Ovary (tissue), 9 donors: ENCODE results near the gene IWS1. TPM values are rescaled to one million over a fixed set of nuclear protein-coding genes. Genes with fewer than 3 reads are reported as not detected.

Source experiments
- DNase-seq, 5 donors: peaks; one replicate each; pipeline ENCODE4 v3.0.0-alpha.2; 2019 to 2020
- H3K27ac ChIP-seq, 2 donors: fragments of 200-600 bp; one replicate each; pipeline versions ENCODE4 v1.5.1 to v1.8.0; 2019 to 2022
- H3K27me3 ChIP-seq: fragments of 200-600 bp; one replicate; pipeline ENCODE4 v1.8.0; 2022
- H3K36me3 ChIP-seq: fragments of 200-600 bp; sonication (generic); one replicate; pipeline ENCODE4 v1.5.1; 2019
- H3K4me1 ChIP-seq: one replicate; pipeline ENCODE4 v1.8.1; 2013; ENCODE audit warnings: mild to moderate bottlenecking, moderate library complexity; ENCODE audit not compliant: insufficient read depth
- H3K4me3 ChIP-seq: fragments of 200-600 bp; sonication (generic); one replicate; pipeline ENCODE4 v1.5.1; 2017
- H3K9me3 ChIP-seq, 2 donors: fragments of 200-600 bp in 1 of 2; sonication (generic) in 1 of 2; one replicate each; pipeline versions ENCODE4 v1.5.1 to v1.8.1; 2013 to 2019; ENCODE audit warnings: mild to moderate bottlenecking in 1 of 2, moderate library complexity in 1 of 2
- CTCF ChIP-seq, 3 donors: fragments of 450-650 bp in 2 of 3; fragments of 200-600 bp in 1 of 3; IDR thresholded peaks; one replicate each; pipeline versions ENCODE4 v1.5.1 to v1.8.0; 2016 to 2022; ENCODE audit warnings: antibody characterized with exemption in 3 of 3, mild to moderate bottlenecking in 1 of 3
- EP300 ChIP-seq: sonication (generic); formaldehyde crosslinking; IDR thresholded peaks from one replicate; pipeline ENCODE4 v1.6.1; 2017; ENCODE audit warnings: antibody characterized with exemption
- POLR2A ChIP-seq: fragments of 450-650 bp; IDR thresholded peaks from one replicate; pipeline ENCODE4 v1.6.1; 2017; ENCODE audit warnings: antibody characterized with exemption, mild to moderate bottlenecking, moderate library complexity
- WGBS, 3 donors: extraction: QIAGEN DNeasy Blood & Tissue Kit in 1 of 3; methylation state at CpG; one replicate each; pipeline versions ENCODE4 v1.1.5 to v1.1.7; 2013 to 2017; 5-methylcytosine and 5-hydroxymethylcytosine counted together
- intact Hi-C, 4 donors: fragments of 100-400 bp; cut with DNase I; formaldehyde crosslinking; loops; one replicate each; pipeline versions ENCODE4 v1.11.0 to v1.15.1; 2022 to 2023
- polyA plus RNA-seq, 2 donors: library from polyadenylated mRNA; stranded (reverse); fragments of 200-250 nt in 1 of 2; fragments of 350-450 nt in 1 of 2; fragmentation: Illumina TruSeq in 1 of 2; extraction: RNeasy Lipid Tissue Mini Kit (QIAGEN cat#74804) in 1 of 2; gene quantifications; one replicate each; pipeline ENCODE4 v1.2.3, GENCODE V29; 2013 to 2014
- total RNA-seq, 7 donors: library from RNA; depleted of rRNA in 2 of 7; stranded (reverse); fragments of >200 nt in 2 of 7; fragmentation: NEBNext Ultra II Directional in 3 of 7; extraction: Animal tissue kit (Norgen Biotek cat#: 25700) in 3 of 7; gene quantifications; one replicate each; pipeline versions ENCODE4 v1.1.0 to v1.2.4, GENCODE V29; 2016 to 2023
- donor health status: DM: no; HTN: no; CAD: no; lungs with moderate emphysema.
- donor health status: DM: no; HTN: no; CAD: no.
- donor health status: Bipolar disorder and iron deficiency.
- donor health status: DM: yes; HTN: yes; CAD: no.
- donor health status: DM: no; HTN: no; CAD: no.
- donor health status: DM: yes; HTN: yes; CAD: no.

The IWS1 gene
- total and polyA plus RNA-seq, 9 donors, result 13.9 to 29.0 (median 25.8) TPM

- WGBS, 3 donors, result 91 to 96% (median 94%) methylated on average over 2 of the region's 2 CpGs
- intact Hi-C loops, result no loop called here
- no peak for TF ChIP-seq POLR2A
- no peaks in the 10 kb centered on the region for H3K9me3 ChIP-seq
- no peaks in the 10 kb centered on the region for H3K27me3 ChIP-seq
- H3K4me1 ChIP-seq, result no peaks in the 10 kb centered on the region
- no peak overlapping the region for H3K27ac ChIP-seq
- H3K4me3 ChIP-seq, result no peak overlapping the region
- no peak for DNase-seq
- no peaks in the 10 kb centered on the region for H3K36me3 ChIP-seq
Measured at GRCh38 chr2:127498386-127498785, 27.9 kb downstream of the IWS1 start.

- no peaks in the 10 kb centered on the region for H3K36me3 ChIP-seq
- WGBS, 3 donors, result 90 to 94% (median 90%) methylated on average over 4 of the region's 4 CpGs
Measured at GRCh38 chr2:127490283-127490682, 36.0 kb downstream of the IWS1 start.

GRCh38 chr2:127486247-127487058, 39.8 kb downstream of the IWS1 start:
- H3K36me3 ChIP-seq, result no peaks in the 10 kb centered on the region
- no peak overlapping the region for H3K4me3 ChIP-seq
- H3K27ac ChIP-seq, result no peak overlapping the region
- no peak for DNase-seq
- no peaks in the 10 kb centered on the region for H3K9me3 ChIP-seq
- no peaks in the 10 kb centered on the region for H3K27me3 ChIP-seq
- H3K4me1 ChIP-seq, result no peaks in the 10 kb centered on the region
- intact Hi-C loops, result loop anchor here in 2 of 4 donors (10.0 kb wide), 1 partner anchor 162 kb away; no protein-coding TSS in a partner anchor
- whole genome bisulfite sequencing, 3 donors, result 85 to 88% (median 88%) methylated on average over 8 of the region's 8 CpGs
- TF ChIP-seq EP300 (no peak), POLR2A (no peak), CTCF (IDR thresholded peaks at IDR 0.05) (no peak)

More at GRCh38 chr2:127490283-127490682, 36.0 kb downstream of the IWS1 start:
- H3K9me3 ChIP-seq, result no peaks in the 10 kb centered on the region
- H3K27me3 ChIP-seq, result no peaks in the 10 kb centered on the region
- intact Hi-C loops, result no loop called here
- H3K27ac ChIP-seq, result no peak overlapping the region
- no peak for TF ChIP-seq EP300
- no peak for TF ChIP-seq CTCF (IDR thresholded peaks at IDR 0.05)
- no peak for TF ChIP-seq POLR2A
- no peak overlapping the region for H3K4me3 ChIP-seq
- DNase-seq, result no peak
- H3K4me1 ChIP-seq, result no peaks in the 10 kb centered on the region

GRCh38 chr2:127485694-127486071, 40.6 kb downstream of the IWS1 start:
- intact Hi-C loops, result loop anchor here in 2 of 4 donors (10.0 kb wide), 1 partner anchor 161 kb away; no protein-coding TSS in a partner anchor
- TF ChIP-seq EP300, result no peak
- TF ChIP-seq CTCF (IDR thresholded peaks at IDR 0.05), result no peak
- no peak for TF ChIP-seq POLR2A

More at GRCh38 chr2:127485694-127486071, 40.6 kb downstream of the IWS1 start:
- no peaks in the 10 kb centered on the region for H3K4me1 ChIP-seq
- H3K27ac ChIP-seq, result no peak overlapping the region
- no peak for DNase-seq
- H3K9me3 ChIP-seq, result no peaks in the 10 kb centered on the region
- H3K27me3 ChIP-seq, result no peaks in the 10 kb centered on the region
- H3K36me3 ChIP-seq, result no peaks in the 10 kb centered on the region
- WGBS, 3 donors, result 81 to 91% (median 82%) methylated on average over 5 of the region's 5 CpGs
- no peak overlapping the region for H3K4me3 ChIP-seq
